NCI-H2171 (cell line): ENCODE results near the gene PEX5L.
A peak's percentile ranks its signal among the peaks of the same experiment; 100 is the strongest.
"Not testable (repeated sequence)": the region's sequence is repeated elsewhere in the genome, so short reads cannot be mapped to it uniquely, and the experiment has no call there.

Experiments used
- DNase-seq: peaks from one replicate; lab custom pipeline; 2025; lab: John Stamatoyannopoulos, UW

PEX5L gene

GRCh38 chr3:179833294-179833693, 203.4 kb downstream of the PEX5L start:
- no peak for DNase-seq

GRCh38 chr3:179832333-179832854, 204.3 kb downstream of the PEX5L start:
- DNase-seq, result no peak

- no peak for DNase-seq
Measured at GRCh38 chr3:179829401-179829800, 207.3 kb downstream of the PEX5L start.

GRCh38 chr3:179828738-179829137, 208.0 kb downstream of the PEX5L start:
- no peak for DNase-seq

GRCh38 chr3:179826247-179826637, 210.5 kb downstream of the PEX5L start:
- DNase-seq, result no peak

- DNase-seq, result no peak
Measured at GRCh38 chr3:179825527-179826246, 211.1 kb downstream of the PEX5L start.

- no peak for DNase-seq
Measured at GRCh38 chr3:179822296-179822695, 214.4 kb downstream of the PEX5L start.

- no peak for DNase-seq
Measured at GRCh38 chr3:179819379-179819778, 217.4 kb downstream of the PEX5L start.

- DNase-seq, result no peak
Measured at GRCh38 chr3:179812096-179812382, 224.7 kb downstream of the PEX5L start.

GRCh38 chr3:179811321-179812095, 225.2 kb downstream of the PEX5L start:
- DNase-seq, result peak; percentile 61

GRCh38 chr3:179809639-179810038, 227.1 kb downstream of the PEX5L start:
- no peak for DNase-seq

- no peak for DNase-seq
Measured at GRCh38 chr3:179807588-179807987, 229.1 kb downstream of the PEX5L start.

- no peak for DNase-seq
Measured at GRCh38 chr3:179806177-179806576, 230.6 kb downstream of the PEX5L start.

GRCh38 chr3:179801856-179802255, 234.9 kb downstream of the PEX5L start:
- no peak for DNase-seq

- DNase-seq, result no peak
Measured at GRCh38 chr3:179801263-179801662, 235.5 kb downstream of the PEX5L start.

- no peak for DNase-seq
Measured at GRCh38 chr3:179797192-179797591, 239.5 kb downstream of the PEX5L start.

GRCh38 chr3:179796421-179796820, 240.3 kb downstream of the PEX5L start:
- DNase-seq, result no peak

- DNase-seq, result no peak
Measured at GRCh38 chr3:179794355-179794754, 242.4 kb downstream of the PEX5L start.

- no peak for DNase-seq
Measured at GRCh38 chr3:179791793-179792192, 244.9 kb downstream of the PEX5L start.

- DNase-seq, result no peak
Measured at GRCh38 chr3:179788996-179789395, 247.7 kb downstream of the PEX5L start.

GRCh38 chr3:179782841-179783240, 253.9 kb downstream of the PEX5L start:
- not testable (repeated sequence) for DNase-seq

GRCh38 chr3:179775416-179776122, 261.2 kb downstream of the PEX5L start:
- DNase-seq, result no peak

- no peak for DNase-seq
Measured at GRCh38 chr3:179772297-179772696, 264.4 kb downstream of the PEX5L start.
